NCI-H1694 treated with DMSO at 0.1 percent for 48 hours (cell line): ENCODE results near the gene TTLL6.
"Not testable (repeated sequence)": the region's sequence is repeated elsewhere in the genome, so short reads cannot be mapped to it uniquely, and the experiment has no call there.

Experiments used
- DNase-seq: peaks from one replicate; lab custom pipeline; 2025; lab: John Stamatoyannopoulos, UW

Gene TTLL6

GRCh38 chr17:48723423-48724250, 93.4 kb downstream of the TTLL6 start:
- no peak for DNase-seq

GRCh38 chr17:48722915-48723422, 94.1 kb downstream of the TTLL6 start, which contains the start of gene PRAC2:
TSS of gene PRAC2 (plus strand) at chr17:48723185. CDS start at chr17:48724411, 1,226 bp downstream.
- no peak for DNase-seq

- no peak for DNase-seq
These were observed 94.7 kb downstream of the TTLL6 start, which contains the start of gene PRAC1 for GRCh38 chr17:48722201-48722907. TSS of gene PRAC1 (minus strand) at chr17:48722518. CDS start at chr17:48722392, 126 bp downstream.

- DNase-seq = no peak
These were observed 96.0 kb downstream of the TTLL6 start for GRCh38 chr17:48721009-48721402.

GRCh38 chr17:48720266-48721008, 96.6 kb downstream of the TTLL6 start:
- DNase-seq = no peak

GRCh38 chr17:48719642-48720265, 97.3 kb downstream of the TTLL6 start:
- DNase-seq = no peak

- no peak for DNase-seq
These were observed 98.0 kb downstream of the TTLL6 start for GRCh38 chr17:48718761-48719641.

GRCh38 chr17:48718227-48718760, 98.7 kb downstream of the TTLL6 start:
- DNase-seq = no peak

- DNase-seq = no peak
These were observed 99.4 kb downstream of the TTLL6 start for GRCh38 chr17:48717367-48718226.

GRCh38 chr17:48716549-48716948, 100.5 kb downstream of the TTLL6 start:
- not testable (repeated sequence) for DNase-seq

- DNase-seq = no peak
These were observed 101.3 kb downstream of the TTLL6 start for GRCh38 chr17:48715496-48716399.
